HG03025 (cell line): ENCODE measurements around the gene KRTAP20-1.

ENCODE experiments used
- ATAC-seq: cut with Tn5 transposase; IDR thresholded peaks from one replicate; pipeline ENCODE4 v1.9.1; 2021; ENCODE audit warnings: mild to moderate bottlenecking, moderate library complexity; ENCODE audit not compliant: unreplicated experiment, low FRiP score

Gene KRTAP20-1, protein sequence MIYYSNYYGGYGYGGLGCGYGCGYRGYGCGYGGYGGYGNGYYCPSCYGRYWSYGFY

DNA sequence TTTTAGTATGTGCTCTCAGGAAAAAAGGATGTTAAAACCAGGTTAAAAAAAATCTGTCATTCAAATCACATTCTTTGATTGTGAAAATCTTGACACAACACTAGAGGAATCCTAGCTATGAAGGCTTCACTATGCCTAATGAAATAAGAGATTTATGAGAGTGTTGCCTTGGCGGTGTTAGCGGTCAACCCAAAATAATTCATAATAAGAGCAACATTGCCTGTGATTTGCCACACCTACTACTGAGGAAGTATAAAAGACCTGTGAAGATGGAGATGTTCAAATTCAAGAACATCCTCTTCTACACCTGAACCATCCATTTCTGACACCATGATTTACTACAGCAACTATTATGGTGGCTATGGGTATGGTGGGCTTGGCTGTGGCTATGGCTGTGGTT lies at the start of gene KRTAP20-1:
TSS of gene KRTAP20-1 (plus strand) at position 301 of the 400 bp plus-strand sequence. CDS start at position 331, 30 bp downstream.
- ATAC-seq, result no peak

DNA sequence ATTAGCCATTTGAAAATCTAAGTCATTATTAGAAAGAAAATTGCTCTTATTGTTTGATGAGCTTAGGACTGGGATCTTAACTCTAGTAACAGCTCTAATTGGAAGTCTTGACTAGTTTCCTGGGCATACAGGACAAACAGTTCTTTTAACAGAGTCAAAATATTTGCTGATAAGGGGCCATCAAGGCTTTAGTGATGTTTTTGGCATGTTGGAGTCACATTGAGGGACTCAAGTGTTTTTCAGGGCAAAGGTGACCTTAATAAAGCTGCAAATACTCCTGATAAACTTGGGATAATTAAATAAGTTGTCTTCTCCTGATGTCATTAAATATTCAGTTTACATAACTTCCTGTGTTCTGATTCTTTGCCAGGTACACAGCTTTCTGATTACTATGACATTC lies 48.6 kb upstream of the KRTAP20-1 start:
- ATAC-seq, result no peak

DNA sequence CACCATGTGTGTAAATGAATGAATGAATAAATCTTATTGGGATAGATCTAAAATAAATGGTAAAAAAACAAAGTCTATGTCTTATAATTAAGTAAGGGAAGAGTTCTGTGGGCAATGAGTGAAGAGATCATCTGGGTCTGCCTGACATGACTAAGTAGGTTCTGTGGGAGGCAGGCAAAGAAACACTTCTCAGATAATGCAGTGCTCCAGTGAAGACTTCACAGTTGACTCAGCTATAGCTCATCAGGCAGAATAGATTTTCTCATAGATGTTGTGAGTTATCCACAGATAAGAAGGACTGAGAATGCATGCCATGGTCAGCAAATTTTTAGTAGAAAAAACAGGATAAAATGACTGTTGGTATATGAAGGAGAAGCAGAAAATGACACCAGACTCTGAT lies 38.5 kb upstream of the KRTAP20-1 start:
- ATAC-seq, result no peak

DNA sequence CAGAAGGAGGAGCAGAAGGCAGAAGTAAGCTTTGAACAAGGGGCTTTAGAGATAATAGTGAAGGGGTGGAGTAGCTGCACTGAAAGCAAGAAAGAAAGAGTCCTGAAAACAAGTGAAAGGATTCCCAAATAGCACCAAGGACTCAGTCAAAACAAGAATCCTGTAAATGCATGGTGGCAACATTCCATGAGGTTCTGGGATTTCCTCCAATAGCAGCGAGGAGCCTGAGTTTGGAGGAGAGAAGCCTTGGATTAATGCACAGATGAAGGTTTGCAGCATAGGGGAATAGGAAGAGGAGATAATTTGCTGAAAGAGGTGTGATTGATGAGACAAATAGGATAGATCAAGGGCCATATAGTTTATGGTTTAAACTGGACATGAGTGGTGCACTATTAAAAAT lies 36.9 kb upstream of the KRTAP20-1 start:
- no peak for ATAC-seq

DNA sequence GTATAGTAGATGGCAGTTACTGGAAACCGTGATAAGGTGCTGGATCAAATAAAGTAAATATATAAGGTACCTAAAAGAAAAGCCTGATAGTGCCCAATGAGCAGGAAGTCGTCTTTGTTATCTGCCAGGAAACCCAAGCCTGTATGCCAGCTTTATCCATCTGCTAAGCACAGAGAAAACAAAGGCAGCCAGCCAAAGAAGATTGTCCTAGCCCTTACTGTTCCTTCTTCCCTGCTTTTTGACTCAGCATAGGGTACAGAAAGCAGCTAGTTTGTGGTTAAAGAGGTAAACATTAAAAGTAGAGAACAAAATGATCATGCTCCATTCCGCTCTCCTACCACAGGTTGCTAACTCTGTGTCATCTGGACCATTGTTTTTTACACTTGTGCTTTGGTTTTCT lies 36.1 kb upstream of the KRTAP20-1 start:
- no peak for ATAC-seq

DNA sequence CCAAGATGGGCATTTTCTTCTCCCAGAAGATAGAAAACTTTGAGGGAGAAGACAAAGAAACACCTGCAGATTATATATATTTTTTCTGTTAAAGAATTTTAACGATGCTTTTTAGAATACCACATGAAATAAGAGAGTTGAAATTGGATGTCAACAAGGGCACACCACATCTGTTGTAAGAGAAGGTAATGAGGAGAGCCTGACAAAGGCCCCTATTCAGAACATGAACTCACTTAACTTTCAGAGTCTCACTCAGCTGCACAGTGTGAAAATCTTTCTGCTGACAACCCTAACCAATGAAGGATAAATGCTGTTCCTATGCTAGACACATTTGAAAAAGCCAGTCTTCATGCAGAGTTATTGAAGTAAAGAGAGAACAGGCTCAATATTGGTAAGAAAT lies 33.4 kb upstream of the KRTAP20-1 start:
- no peak for ATAC-seq

DNA sequence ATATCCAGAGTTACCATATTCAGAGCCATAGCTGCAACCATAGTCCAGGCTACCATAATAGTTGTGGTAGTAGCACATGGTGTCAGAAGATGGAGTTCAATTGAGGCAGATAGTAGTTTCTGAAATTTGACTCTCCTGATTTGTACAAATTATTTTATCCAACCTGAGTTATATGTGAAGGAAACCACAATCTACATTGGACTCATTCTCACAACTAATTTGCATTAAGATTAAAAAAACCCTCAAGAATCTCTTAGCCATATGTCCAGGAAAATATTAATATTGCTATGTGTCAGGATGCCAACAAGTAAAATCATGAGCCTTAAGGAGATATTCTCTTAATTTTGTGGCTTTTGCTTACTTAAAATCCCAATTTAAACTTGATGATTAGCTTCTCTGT lies 25.9 kb upstream of the KRTAP20-1 start, which contains the start of gene KRTAP22-2:
TSS of gene KRTAP22-2 (minus strand) at position 101 of the 400 bp plus-strand sequence.
- ATAC-seq, result no peak

DNA sequence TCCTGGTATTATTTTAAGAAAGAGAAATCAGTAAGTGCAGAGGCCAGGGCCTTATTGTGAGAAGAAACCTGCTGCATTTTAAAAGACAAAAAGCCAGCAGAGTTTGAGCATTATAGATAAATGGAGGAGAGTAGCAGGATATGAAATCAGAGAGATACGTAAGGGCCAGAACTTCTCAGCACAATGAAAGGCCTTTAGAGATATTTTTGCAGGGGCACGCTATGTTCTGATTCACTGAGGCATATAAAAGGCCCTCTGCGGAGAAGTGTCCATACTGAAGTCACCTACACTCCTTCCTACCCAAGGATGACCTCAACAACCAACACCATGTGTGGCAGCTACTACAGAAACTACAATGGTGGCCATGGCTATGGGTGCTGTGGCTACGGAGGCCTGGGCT lies 24.1 kb upstream of the KRTAP20-1 start, which contains the start of gene KRTAP6-3:
TSS of gene KRTAP6-3 (plus strand) at position 301 of the 400 bp plus-strand sequence. CDS start at position 307, 6 bp downstream.
- ATAC-seq, result no peak

DNA sequence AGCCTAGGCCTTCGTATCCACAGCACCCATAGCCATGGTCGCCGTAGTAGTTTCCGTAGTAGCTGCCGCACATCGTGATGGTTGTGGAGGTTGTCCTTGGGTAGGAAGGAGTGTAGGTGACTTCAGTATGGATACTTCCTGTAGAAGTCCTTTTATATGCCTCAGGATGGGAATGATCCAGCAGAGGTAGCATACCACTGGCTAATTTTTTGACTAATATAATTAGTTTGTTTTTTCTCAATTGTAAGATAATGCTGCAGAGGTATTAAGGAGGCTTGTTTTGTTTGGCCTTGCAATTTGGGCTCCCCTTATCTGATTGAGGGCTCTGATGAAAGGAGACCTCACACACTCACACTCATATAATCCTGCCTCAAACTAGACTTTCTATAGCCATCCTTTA lies 17.4 kb upstream of the KRTAP20-1 start, which contains the start of gene KRTAP6-2:
TSS of gene KRTAP6-2 (minus strand) at position 101 of the 400 bp plus-strand sequence. CDS start at position 73, 28 bp downstream.
- ATAC-seq, result no peak

DNA sequence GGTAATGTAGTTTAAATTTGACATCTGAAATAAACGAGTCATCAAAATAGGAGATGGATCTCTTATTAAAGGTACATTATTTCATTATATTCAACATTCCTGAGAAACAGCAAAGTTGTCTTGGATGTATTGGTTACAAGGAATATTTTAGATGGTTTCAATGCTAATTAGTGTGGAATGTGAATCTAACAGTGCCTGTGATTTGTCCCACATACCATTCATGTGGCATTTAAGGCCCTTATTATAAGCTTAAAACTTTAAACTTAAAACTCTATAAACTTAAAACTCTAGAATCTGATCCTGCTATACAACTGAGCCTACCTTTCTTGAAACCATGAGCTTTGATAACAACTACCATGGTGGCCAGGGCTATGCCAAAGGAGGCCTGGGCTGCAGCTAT lies 15.4 kb upstream of the KRTAP20-1 start, which contains the start of gene KRTAP22-1:
TSS of gene KRTAP22-1 (plus strand) at position 301 of the 400 bp plus-strand sequence.
- ATAC-seq, result no peak

DNA sequence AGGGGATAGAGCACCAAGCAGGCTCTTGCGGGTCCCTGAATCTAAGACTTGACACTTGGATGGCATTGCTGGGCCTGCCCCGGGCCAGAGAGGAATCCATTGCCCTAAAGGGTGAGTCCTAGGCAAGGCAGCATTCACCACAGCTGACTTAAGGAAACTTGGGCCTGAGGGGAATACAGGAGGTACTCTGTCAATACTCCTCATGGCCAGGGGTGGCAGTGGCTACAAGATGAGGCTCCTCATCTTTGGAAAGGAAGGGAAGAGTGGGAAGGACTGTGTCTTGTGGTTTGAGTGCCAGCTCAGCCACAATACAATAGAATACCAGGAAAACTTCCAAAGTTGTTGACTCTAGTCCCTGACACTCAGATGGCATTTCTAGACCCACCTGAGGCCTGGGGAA lies 10.3 kb upstream of the KRTAP20-1 start:
- ATAC-seq, result no peak

DNA sequence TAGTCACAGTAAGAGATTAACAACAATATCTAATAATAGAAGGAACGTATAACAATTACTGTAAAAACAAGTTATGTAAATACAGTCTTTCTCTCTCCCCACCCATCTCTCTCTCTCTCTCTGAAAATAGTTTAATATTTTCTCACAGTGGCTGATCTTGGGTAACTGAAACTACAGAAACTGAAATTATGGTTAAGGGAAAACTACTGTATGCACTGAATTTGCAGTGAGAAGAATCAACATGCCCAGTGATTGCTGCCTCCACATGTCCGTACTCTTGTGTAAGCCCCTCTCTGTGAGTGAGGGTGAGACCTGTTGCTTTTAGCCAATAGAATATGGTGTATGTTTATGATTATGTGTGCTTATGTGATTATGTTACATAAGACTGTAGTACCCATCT lies 4.1 kb upstream of the KRTAP20-1 start:
- no peak for ATAC-seq

DNA sequence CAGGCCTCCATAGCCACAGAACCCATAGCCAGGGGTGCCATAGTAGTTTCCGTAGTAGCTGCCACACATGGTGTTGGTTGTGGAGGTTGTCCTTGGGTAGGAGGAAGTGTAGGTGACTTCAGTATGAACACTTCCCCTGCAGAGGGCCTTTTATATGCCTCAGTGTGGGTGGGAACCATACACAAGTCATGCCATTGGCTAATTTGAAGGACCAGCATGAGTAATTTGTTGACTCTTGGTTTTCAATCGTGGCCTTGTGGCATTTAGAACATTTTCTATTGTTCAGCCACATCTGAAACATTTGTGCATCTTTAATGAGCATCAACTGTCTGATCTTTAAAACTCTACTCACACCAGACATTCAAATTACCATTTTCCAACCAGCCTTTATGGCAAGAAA lies 2.4 kb upstream of the KRTAP20-1 start, which contains the start of gene KRTAP6-1:
TSS of gene KRTAP6-1 (minus strand) at position 95 of the 400 bp plus-strand sequence. CDS start at position 69, 26 bp downstream.
- ATAC-seq, result no peak

DNA sequence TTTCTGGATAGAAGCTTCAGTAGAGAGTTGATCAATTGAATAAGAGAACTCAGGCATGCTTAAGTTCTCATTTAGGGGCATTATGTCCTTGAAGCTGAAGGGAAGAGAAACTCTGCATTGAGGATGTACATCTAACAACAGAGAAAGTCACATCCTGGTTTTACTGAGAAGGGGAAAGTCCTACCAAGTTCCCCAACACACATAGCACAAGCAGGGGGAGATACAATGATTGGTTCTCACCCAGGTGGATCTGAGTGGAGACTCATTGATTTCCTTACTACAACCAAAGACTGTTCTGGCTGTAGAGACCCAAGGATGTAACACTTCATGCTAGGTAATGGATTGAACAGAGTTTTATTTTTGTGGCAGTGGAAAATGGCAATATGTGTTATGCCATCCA lies 1.0 kb upstream of the KRTAP20-1 start:
- no peak for ATAC-seq

DNA sequence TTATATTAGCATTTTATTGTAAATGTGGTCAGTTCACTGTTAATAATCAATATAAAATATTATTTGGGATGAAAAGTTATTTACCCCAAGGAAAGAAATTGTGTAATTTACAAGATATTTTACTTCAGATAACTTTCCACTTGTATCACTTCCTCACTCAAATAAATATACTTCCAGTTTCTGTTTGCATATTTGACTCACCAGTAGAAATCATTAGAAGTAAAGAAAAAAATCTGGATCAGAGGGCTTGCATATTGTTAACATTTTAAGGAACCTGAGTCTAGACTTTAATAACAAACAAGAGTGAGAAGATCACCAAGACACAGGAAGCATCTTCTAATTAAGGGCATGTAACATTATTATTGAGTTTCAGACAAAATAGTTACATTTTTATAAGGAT lies 3.9 kb downstream of the KRTAP20-1 start:
- ATAC-seq, result no peak

DNA sequence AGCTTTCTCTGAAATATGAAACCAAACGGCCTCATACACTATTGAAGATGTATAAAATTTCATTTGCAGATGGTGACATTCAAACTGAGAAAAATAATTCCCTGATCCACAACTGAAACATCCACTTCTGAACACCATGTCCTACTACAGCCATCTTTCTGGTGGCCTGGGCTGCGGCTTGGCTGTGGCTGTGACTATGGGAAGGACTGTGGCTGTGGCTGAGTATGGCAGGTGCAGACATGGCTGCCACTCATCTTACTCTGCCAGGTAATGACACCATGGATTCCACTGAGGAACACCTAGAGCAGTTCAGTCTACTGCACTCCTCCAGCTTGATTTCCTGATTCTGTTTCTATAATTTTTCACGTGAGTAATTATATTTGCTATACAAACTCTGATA lies 4.3 kb downstream of the KRTAP20-1 start, which contains the start of gene KRTAP20-4:
TSS of gene KRTAP20-4 (plus strand) at position 106 of the 400 bp plus-strand sequence.
- no peak for ATAC-seq

DNA sequence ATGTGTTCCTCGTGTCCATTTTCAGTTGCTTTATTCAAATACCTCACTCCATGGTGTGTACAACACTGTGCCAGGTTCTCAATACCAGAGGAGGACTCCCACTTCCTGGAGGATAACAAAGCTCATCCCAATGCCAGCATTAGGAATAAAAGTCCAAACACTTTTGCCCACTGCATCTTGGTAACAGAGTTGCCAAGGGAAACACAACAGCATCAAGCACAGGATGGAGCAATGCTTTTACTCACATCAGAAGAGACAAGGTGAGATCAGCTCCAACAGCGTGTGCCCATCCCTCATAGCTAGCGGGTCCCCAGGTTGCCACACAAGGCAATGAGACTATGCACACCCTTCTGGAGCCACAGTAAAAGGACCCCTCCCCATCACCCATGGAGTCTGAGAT lies 7.1 kb downstream of the KRTAP20-1 start:
- no peak for ATAC-seq

DNA sequence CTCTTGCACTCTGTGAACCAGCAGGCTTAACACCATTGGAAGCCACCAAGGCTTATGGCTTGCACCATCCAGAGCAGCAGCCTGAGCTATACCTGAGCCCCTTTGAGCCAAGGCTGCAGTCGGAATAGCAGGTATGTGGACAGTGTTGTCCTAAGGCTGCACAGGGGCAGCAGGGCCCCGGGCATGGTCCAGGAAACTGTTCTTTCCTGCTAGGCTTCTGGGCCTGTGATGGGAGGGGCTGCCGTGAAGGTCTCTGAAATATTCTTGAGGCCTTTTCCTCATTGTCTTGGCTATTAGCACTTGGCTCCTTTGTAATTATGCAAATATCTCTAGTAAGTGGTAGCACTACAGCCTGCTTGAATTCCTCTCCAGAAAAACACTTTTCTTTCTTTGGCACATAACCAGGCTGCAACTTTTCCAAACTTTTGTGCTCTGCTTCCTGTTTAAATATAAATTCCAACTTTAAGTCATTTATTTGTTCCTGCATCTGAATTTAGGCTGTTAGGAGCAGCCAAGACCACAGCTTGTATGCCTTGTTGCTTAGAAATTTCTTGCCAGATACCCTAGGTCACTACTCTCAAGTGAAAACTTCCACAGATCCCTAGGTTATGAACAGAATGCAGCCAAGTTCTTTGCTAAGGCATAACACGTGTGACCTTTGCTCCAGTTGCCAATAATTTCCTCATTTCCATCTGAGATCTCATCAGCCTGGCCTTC lies 9.4 kb downstream of the KRTAP20-1 start:
- ATAC-seq, result no peak

DNA sequence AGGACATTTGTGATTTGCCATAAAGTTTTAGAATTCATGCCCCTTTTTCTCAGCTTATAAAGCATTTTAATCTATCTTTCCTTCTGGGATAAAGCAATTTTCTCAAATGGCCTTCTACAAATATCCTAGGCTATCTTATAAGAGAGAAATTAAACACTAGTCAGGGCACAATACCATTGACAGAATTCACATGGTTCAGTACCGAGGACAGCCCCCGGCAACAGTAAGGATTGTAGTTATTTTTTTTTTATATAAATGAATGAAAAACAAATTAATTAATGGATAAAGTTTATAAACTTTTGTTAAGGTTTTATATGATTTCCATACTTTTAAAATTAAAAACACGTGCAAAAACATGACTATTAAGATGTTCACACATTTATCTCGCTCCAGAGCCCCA lies 11.9 kb downstream of the KRTAP20-1 start:
- no peak for ATAC-seq

DNA sequence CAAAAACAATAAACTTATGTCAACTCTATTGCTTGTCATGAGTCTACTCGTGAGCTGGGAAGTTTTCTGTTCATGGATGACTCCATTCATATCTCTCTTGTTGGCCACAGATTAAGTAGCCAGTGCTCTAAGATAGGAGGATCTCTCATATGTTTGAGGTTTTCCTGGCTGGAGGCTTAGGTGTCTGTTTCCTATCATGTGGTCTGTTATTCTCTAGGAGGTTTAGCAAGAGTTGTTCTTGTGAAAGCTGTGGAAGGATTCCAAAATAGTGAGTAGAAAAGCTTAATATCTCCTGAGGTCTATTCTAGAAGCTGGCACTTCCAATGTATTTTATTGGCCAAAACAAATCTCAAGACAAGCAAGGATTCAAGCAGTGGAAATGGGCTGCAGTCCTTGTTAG lies 13.0 kb downstream of the KRTAP20-1 start:
- no peak for ATAC-seq

DNA sequence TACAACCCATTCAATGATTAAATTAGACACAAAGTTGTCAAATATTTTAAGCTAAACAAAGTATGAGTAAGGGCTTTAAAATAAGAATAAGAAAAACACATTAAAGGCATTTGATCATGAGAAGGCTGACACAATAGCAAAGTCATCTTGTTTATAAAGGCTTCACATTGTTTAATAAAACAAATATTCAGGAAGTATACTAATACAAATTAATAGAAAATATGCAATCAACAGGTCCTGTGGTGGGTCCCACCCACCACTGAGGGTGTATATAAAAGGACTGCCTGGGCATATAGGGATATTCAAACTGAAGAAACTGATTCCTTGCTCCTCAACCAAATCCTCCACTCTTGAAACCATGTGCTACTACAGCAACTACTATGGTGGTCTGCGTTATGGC lies 18.7 kb downstream of the KRTAP20-1 start, which contains the start of gene KRTAP20-2:
TSS of gene KRTAP20-2 (plus strand) at position 301 of the 400 bp plus-strand sequence. CDS start at position 359, 58 bp downstream.
- no peak for ATAC-seq

DNA sequence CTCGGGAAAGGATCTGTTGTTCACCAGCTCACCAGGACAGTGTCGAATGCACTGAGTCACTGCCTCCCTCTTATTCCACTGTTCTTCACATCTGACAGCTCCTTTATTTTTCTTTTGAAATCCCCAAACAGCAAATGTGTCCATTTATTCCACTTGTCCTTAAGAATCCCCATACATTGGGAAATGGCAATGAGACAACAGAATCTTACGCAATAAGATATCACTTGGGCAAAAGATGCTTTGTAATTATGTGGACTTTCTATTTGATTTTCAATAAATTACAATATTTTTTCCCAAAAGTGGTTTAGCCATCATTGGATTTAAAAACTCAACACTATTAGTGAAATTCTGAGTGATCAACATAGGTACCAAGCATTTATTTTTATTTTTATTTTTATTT lies 22.5 kb downstream of the KRTAP20-1 start:
- ATAC-seq, result no peak
